Trophoblast cell (in vitro differentiated cells and primary cell): ENCODE results near the gene NCKIPSD.

Experiments
- DNase-seq, 2 donors: peaks; one replicate each; pipeline ENCODE4 v3.0.0-alpha.2; 2016
- H2AFZ ChIP-seq: 2 replicates; pipeline ENCODE4 v1.6.1; 2013; ENCODE audit warnings: low read length, moderate library complexity, mild to moderate bottlenecking; ENCODE audit not compliant: insufficient read depth, poor library complexity
- H2AK5ac ChIP-seq: 2 replicates; pipeline ENCODE4 v1.6.1; 2013; ENCODE audit warnings: mild to moderate bottlenecking, low read length
- H2BK120ac ChIP-seq: 2 replicates; pipeline ENCODE4 v1.6.1; 2013; ENCODE audit warnings: low read length, mild to moderate bottlenecking, moderate library complexity; ENCODE audit not compliant: insufficient read depth, poor library complexity
- H2BK12ac ChIP-seq: 2 replicates; pipeline ENCODE4 v1.6.1; 2013; ENCODE audit warnings: mild to moderate bottlenecking, low read length, moderate library complexity
- H2BK5ac ChIP-seq: 2 replicates; pipeline ENCODE4 v1.6.1; 2013; ENCODE audit warnings: low read length, low read depth, moderate library complexity, mild to moderate bottlenecking; ENCODE audit not compliant: poor library complexity
- H3K14ac ChIP-seq: 2 replicates; pipeline ENCODE4 v1.6.1; 2013; ENCODE audit warnings: mild to moderate bottlenecking, low read length
- H3K18ac ChIP-seq: 2 replicates; pipeline ENCODE4 v1.6.1; 2013; ENCODE audit warnings: mild to moderate bottlenecking, low read length
- H3K23ac ChIP-seq: 2 replicates; pipeline ENCODE4 v1.6.1; 2013; ENCODE audit warnings: low read length
- H3K27ac ChIP-seq: 2 replicates; pipeline ENCODE4 v1.5.1; 2013; ENCODE audit warnings: low read depth, mild to moderate bottlenecking, inconsistent platforms, low read length, moderate library complexity
- H3K27me3 ChIP-seq: 2 replicates; pipeline ENCODE4 v1.6.1; 2013; ENCODE audit warnings: inconsistent platforms, mild to moderate bottlenecking, low read length, moderate library complexity; ENCODE audit not compliant: insufficient read depth
- H3K36me3 ChIP-seq, 2 experiments: 1 replicate in 1 of 2; 2 replicates in 1 of 2; pipeline ENCODE4 v1.6.1; 2013; ENCODE audit warnings: low read length in 2 of 2, mild to moderate bottlenecking in 2 of 2, moderate library complexity in 1 of 2; ENCODE audit not compliant: insufficient read depth in 2 of 2, control insufficient read depth in 1 of 2
- H3K4ac ChIP-seq: 2 replicates; pipeline ENCODE4 v1.6.1; 2013; ENCODE audit warnings: low read depth, mild to moderate bottlenecking, low read length, moderate library complexity
- H3K4me1 ChIP-seq, 2 experiments: 1 replicate in 1 of 2; 2 replicates in 1 of 2; pipeline ENCODE4 v1.6.1; 2013; ENCODE audit warnings: low read length in 2 of 2, mild to moderate bottlenecking in 2 of 2, moderate library complexity in 1 of 2; ENCODE audit not compliant: insufficient read depth in 2 of 2, control insufficient read depth in 1 of 2
- H3K4me2 ChIP-seq: 2 replicates; pipeline ENCODE4 v1.6.1; 2013; ENCODE audit warnings: inconsistent platforms, mild to moderate bottlenecking, low read length, moderate library complexity
- H3K4me3 ChIP-seq: 2 replicates; pipeline ENCODE4 v1.5.1; 2013; ENCODE audit warnings: mild to moderate bottlenecking, low read depth, low read length, inconsistent platforms
- H3K79me1 ChIP-seq: one replicate; pipeline ENCODE4 v1.6.1; 2013; ENCODE audit warnings: low read length
- H3K79me2 ChIP-seq: 2 replicates; pipeline ENCODE4 v1.6.1; 2013; ENCODE audit warnings: low read length, mild to moderate bottlenecking; ENCODE audit not compliant: control insufficient read depth, insufficient read depth, poor library complexity
- H3K9ac ChIP-seq: 2 replicates; pipeline ENCODE4 v1.6.1; 2013; ENCODE audit warnings: mild to moderate bottlenecking, low read length
- H3K9me3 ChIP-seq: 2 replicates; pipeline ENCODE4 v1.6.1; 2013; ENCODE audit warnings: low read depth, mild to moderate bottlenecking, control low read depth, inconsistent platforms, low read length; ENCODE audit not compliant: insufficient read depth
- H4K12ac ChIP-seq: 2 replicates; pipeline ENCODE4 v1.6.1; 2013; ENCODE audit warnings: low read depth, mild to moderate bottlenecking, low read length, moderate library complexity
- H4K8ac ChIP-seq: 2 replicates; pipeline ENCODE4 v1.6.1; 2013; ENCODE audit warnings: low read depth, mild to moderate bottlenecking, low read length, moderate library complexity
- H4K91ac ChIP-seq: one replicate; pipeline ENCODE4 v1.6.1; 2013; ENCODE audit warnings: low read depth, mild to moderate bottlenecking, low read length, moderate library complexity
- WGBS: extraction: QIAGEN DNeasy Blood & Tissue Kit; methylation state at CpG from one replicate; pipeline ENCODE4 v1.1.7; 2013; ENCODE audit warnings: missing lambda C conversion rate; ENCODE audit not compliant: insufficient read length, insufficient coverage; ENCODE audit errors: extremely low coverage; 5-methylcytosine and 5-hydroxymethylcytosine counted together

NCKIPSD gene

DNA sequence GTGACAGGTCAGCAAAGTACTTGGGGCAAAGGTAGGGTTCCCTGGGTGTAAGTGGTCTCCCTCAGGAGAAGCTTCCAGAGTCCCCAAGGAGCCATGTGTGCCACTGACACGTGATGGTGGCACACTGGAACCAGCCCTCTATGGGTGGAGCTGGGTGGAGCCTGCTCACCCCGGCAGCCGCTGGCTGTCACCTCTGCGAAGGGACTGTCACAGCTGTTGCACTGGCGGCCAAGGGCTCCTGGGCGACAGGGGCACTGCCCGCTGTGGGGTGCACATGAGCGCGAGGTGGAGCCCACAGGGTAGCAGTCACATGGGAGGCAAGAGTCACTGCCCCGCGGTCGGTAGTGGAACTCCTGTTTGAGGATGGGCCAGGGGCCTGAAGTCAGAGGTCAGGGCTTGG, 35.0 kb downstream of the NCKIPSD start:
- no peak overlapping the region for H4K91ac ChIP-seq
- no peak overlapping the region for H4K8ac ChIP-seq
- H3K27ac ChIP-seq: no peak overlapping the region
- no peak overlapping the region for H2BK120ac ChIP-seq
- H3K14ac ChIP-seq: no peak overlapping the region
- H3K79me1 ChIP-seq: no peaks in the 10 kb centered on the region
- H2AFZ ChIP-seq: no peak overlapping the region
- DNase-seq: no peak
- H3K9ac ChIP-seq: no peak overlapping the region
- H3K79me2 ChIP-seq: no peaks in the 10 kb centered on the region
- H3K4me2 ChIP-seq: no peak overlapping the region
- peaks cover 0 to under 1% of the 10 kb centered on the region in 2 experiments for H3K4me1 ChIP-seq
- H2BK12ac ChIP-seq: no peak overlapping the region
- H4K12ac ChIP-seq: no peak overlapping the region
- H3K4me3 ChIP-seq: no peak overlapping the region
- H3K23ac ChIP-seq: no peak overlapping the region
- peaks cover 4% of the 10 kb centered on the region for H3K9me3 ChIP-seq
- no peak overlapping the region for H3K4ac ChIP-seq
- no CpG with 5 or more reads among the region's 12 CpGs for WGBS
- H2BK5ac ChIP-seq: no peak overlapping the region
- no peak overlapping the region for H2AK5ac ChIP-seq
- H3K36me3 ChIP-seq: peaks cover 0 to 4% of the 10 kb centered on the region in 2 experiments
- H3K18ac ChIP-seq: no peak overlapping the region
- H3K27me3 ChIP-seq: no peaks in the 10 kb centered on the region

DNA sequence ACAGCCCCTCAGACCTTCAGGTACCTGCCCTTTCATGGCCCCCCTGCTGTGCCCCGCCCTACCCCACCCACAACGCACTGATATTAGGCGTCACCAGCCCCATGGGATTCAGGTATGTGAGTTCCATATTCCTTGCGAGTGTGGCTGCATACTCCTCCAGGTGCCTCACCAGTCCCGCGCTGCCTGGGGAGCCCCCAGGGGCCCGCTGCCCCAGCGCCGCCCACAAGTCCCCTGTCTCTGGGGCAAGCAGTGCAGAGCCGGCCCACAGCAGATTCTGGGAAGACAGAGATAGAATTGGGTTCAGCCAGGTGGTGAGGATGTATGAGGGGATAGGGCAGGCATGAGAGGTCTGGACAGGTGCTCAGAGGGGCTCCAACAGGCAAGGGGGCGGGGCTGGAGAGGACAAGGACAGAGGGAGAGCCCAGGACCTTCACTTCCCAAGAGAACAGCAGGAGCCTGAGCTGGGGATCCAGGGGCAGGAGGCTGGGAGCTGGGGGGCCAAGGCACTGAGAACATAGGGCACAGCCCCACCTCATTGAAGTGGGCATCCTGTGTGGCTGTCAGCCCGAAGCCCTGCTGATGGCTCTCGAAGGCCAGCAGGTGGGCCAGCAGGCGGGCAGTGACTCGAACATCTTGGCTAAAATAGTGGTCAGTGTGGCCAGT, 37.4 kb downstream of the NCKIPSD start:
- WGBS: no CpG with 5 or more reads among the region's 15 CpGs

GRCh38 chr3:48647714-48648113, 38.0 kb downstream of the NCKIPSD start:
- Histone ChIP-seq H3K4ac (no peak overlapping the region), H3K4me3 (no peak overlapping the region), H3K79me1 (no peaks in the 10 kb centered on the region), H3K23ac (no peak overlapping the region), H3K9ac (no peak overlapping the region), H4K91ac (no peak overlapping the region), H2BK120ac (no peak overlapping the region), H2BK5ac (no peak overlapping the region), H2AFZ (no peak overlapping the region), H3K9me3 (no peaks in the 10 kb centered on the region), H2BK12ac (no peak overlapping the region), H3K14ac (no peak overlapping the region), H3K4me1 (no peaks in the 10 kb centered on the region), H3K18ac (no peak overlapping the region), H3K4me2 (no peak overlapping the region), H4K12ac (no peak overlapping the region), H3K27me3 (no peaks in the 10 kb centered on the region), H3K79me2 (no peaks in the 10 kb centered on the region), H3K36me3 (peaks cover 0 to 9% of the 10 kb centered on the region in 2 experiments), H2AK5ac (no peak overlapping the region), H4K8ac (no peak overlapping the region), H3K27ac (no peak overlapping the region)
- no CpG with 5 or more reads among the region's 9 CpGs for WGBS
- DNase-seq: no peak

More for the DNA sequence above, 37.4 kb downstream of the NCKIPSD start:
- no peaks in the 10 kb centered on the region for H3K4me1 ChIP-seq
- H3K18ac ChIP-seq: no peak overlapping the region
- no peaks in the 10 kb centered on the region for H3K27me3 ChIP-seq
- H3K79me1 ChIP-seq: no peaks in the 10 kb centered on the region
- no peak overlapping the region for H2BK5ac ChIP-seq
- no peak overlapping the region for H4K12ac ChIP-seq
- H3K4me3 ChIP-seq: no peak overlapping the region
- H3K4me2 ChIP-seq: no peak overlapping the region
- no peak overlapping the region for H3K9ac ChIP-seq
- no peak overlapping the region for H2BK120ac ChIP-seq
- no peak overlapping the region for H4K8ac ChIP-seq
- H3K27ac ChIP-seq: no peak overlapping the region
- H3K4ac ChIP-seq: no peak overlapping the region
- no peak for DNase-seq
- H3K36me3 ChIP-seq: peaks cover 0 to 9% of the 10 kb centered on the region in 2 experiments
- H2AK5ac ChIP-seq: no peak overlapping the region
- no peaks in the 10 kb centered on the region for H3K79me2 ChIP-seq
- peaks cover 3% of the 10 kb centered on the region for H3K9me3 ChIP-seq
- no peak overlapping the region for H4K91ac ChIP-seq
- H3K23ac ChIP-seq: no peak overlapping the region
- H3K14ac ChIP-seq: no peak overlapping the region
- H2AFZ ChIP-seq: no peak overlapping the region
- H2BK12ac ChIP-seq: no peak overlapping the region

- H4K8ac ChIP-seq: no peak overlapping the region
- H3K18ac ChIP-seq: no peak overlapping the region
- no peak overlapping the region for H4K91ac ChIP-seq
- no peak overlapping the region for H2AK5ac ChIP-seq
- H2BK12ac ChIP-seq: no peak overlapping the region
- H3K4me1 ChIP-seq: no peaks in the 10 kb centered on the region
- H3K4me2 ChIP-seq: no peak overlapping the region
- no peak overlapping the region for H2BK5ac ChIP-seq
- H2AFZ ChIP-seq: no peak overlapping the region
- H3K4me3 ChIP-seq: no peak overlapping the region
- DNase-seq: no peak
- no peaks in the 10 kb centered on the region for H3K79me1 ChIP-seq
- no peak overlapping the region for H3K23ac ChIP-seq
- no CpG with 5 or more reads among the region's 22 CpGs for WGBS
- no peaks in the 10 kb centered on the region for H3K27me3 ChIP-seq
- peaks cover 0 to 19% of the 10 kb centered on the region in 2 experiments for H3K36me3 ChIP-seq
- H3K14ac ChIP-seq: no peak overlapping the region
- H3K9ac ChIP-seq: no peak overlapping the region
- H3K4ac ChIP-seq: no peak overlapping the region
- no peak overlapping the region for H4K12ac ChIP-seq
- H3K27ac ChIP-seq: no peak overlapping the region
- H3K9me3 ChIP-seq: peaks cover 4% of the 10 kb centered on the region
- no peaks in the 10 kb centered on the region for H3K79me2 ChIP-seq
- no peak overlapping the region for H2BK120ac ChIP-seq
These were observed 40.6 kb downstream of the NCKIPSD start for GRCh38 chr3:48644898-48645760.
